GM20000 (cell line): Measurements from ENCODE around the gene CHST8.

ENCODE experiments used
- DNase-seq: peaks from one replicate; pipeline ENCODE4 v3.0.0; 2012; ENCODE audit warnings: low spot score
- CTCF ChIP-seq: IDR thresholded peaks from 2 replicates; pipeline ENCODE4 v1.5.1; 2012; ENCODE audit warnings: mild to moderate bottlenecking, control low read depth; ENCODE audit errors: extremely low read depth, missing control alignments

Gene CHST8

DNA sequence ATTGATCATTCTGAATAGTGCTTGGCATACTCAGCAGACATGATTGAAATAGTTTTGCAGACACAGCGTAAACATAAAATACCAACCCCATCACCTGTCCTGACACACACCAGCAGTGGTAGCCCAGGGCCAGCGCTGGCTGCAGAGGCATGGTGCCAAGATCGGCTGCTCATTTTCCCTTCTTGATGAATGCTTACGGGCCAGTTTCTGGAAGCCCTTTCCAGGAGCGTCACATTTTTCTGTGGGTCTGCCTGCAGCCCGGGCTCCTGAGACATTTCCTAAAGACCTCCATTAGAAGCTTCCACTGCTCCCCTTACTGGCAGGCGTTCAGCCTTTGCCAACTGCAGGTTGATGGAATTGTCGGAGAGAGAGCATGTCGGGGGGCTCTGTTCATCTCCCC lies 48.6 kb downstream of the CHST8 start:
- no peak for TF ChIP-seq CTCF
- no peak for DNase-seq

GRCh38 chr19:33671211-33671610 lies 49.5 kb downstream of the CHST8 start:
- DNase-seq = no peak
- no peak for TF ChIP-seq CTCF

DNA sequence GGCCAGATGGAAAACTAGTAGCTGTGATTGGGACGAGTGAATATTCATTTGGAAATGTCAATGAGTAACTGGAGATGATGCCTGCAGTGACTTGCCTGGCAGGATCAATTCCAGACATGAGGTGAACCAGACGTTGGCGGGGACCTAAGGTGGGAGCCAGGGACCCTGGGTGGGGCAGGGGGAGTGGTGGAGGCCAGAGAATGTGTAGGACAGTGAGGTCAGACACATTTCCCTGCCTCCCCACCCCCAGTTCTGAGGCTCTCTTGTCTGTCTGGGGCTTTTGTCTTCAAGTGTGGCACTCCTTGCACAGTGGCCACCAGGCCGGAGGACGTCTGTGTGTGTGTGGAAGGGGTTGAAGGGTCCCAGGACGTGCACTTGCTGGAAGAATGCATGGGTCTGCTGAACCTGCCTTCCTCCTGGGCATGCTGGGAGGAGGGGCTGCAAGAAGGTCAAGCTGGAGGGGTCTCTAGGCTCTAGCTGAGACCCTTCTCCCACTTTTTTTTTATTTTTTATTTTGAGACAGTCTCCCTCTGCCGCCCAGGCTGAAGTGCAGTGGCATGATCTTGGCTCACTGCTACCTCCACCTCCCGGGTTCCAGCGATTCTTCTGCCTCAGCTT lies 51.6 kb downstream of the CHST8 start:
- no peak for DNase-seq
- TF ChIP-seq CTCF = no peak

GRCh38 chr19:33673996-33674625 lies 52.4 kb downstream of the CHST8 start:
- no peak for TF ChIP-seq CTCF
- DNase-seq = no peak

DNA sequence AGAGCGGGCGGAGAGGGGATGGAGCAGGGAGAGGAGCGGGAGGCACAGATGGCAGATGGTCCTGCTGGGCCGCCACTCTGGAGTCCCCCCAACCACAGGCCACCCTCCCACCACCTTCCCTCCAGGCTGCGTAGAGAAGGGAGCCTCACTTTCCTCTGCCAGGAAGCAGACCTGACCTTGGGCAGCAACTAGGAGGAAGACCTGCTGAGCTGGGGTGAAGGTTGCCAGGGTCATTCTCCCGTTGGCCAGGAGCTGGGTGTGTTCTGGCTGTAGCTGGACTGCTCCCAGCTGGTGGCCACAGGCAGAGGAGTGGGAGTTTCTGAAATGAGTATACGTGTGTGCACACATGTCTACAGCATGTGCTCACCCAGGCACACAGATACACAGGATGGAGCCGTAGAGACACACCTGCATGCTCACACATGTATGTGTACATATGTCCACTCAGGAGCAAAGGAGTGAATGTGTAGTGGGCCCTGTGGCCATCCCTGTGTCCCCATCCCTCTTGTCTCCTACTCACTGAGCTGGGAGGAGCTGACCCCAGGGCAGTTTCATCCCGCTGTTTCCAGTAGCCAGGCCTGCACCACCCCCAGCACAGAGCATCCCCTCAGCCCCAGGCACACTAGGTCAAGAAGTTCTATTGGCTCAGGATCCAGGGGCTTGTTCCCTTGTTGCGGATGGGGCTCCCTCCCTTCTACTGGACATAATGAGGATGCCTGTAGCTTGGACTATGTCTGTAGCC lies 53.0 kb downstream of the CHST8 start:
- DNase-seq = no peak

GRCh38 chr19:33675501-33676124 lies 53.9 kb downstream of the CHST8 start:
- no peak for DNase-seq
- TF ChIP-seq CTCF = no peak

More for the DNA sequence above, 53.0 kb downstream of the CHST8 start:
- no peak for TF ChIP-seq CTCF
